HepG2 (cell line): ENCODE results near the gene RASSF4. TPM values are rescaled to one million over a fixed set of nuclear protein-coding genes. Genes with fewer than 3 reads are reported as not detected.

ENCODE experiments used
- ATAC-seq: fragments of 200-7000 bp; cut with Tn5 transposase; 3 replicates; pipeline ENCODE4 v1.9.1; 2020; ENCODE audit warnings: mild to moderate bottlenecking, moderate library complexity
- BruUV-seq: library from RNA; stranded (reverse); fragments of 400-500 nt; replicated peaks from 2 replicates; lab custom pipeline; 2021; lab: Mats Ljungman, UMichigan
- CTCF ChIA-PET: fragments of 300-600 bp; formaldehyde crosslinking; extraction: SDS; loops from one replicate; lab custom pipeline; 2021; ENCODE audit warnings: low total read pairs, inconsistent platforms, low intra/inter-chr PET ratio; lab: Yijun Ruan, JAX
- POLR2A ChIA-PET: fragments of 350-600 bp; sonication (Branson Sonifier 250); formaldehyde crosslinking; loops from one replicate; lab custom pipeline; 2020; ENCODE audit warnings: antibody characterized with exemption, inconsistent platforms; lab: Yijun Ruan, JAX
- DNase-seq: peaks from one replicate; pipeline ENCODE4 v3.0.0-alpha.2; 2015; ENCODE audit warnings: low spot score
- FAIRE-seq: peaks from 3 replicates; lab custom pipeline; 2011; peaks lifted over from hg19 to GRCh38; lab: Jason Lieb, UNC
- H2AFZ ChIP-seq: one replicate; pipeline ENCODE4 v1.6.1; 2011; ENCODE audit warnings: low read length, inconsistent platforms
- H3K27ac ChIP-seq: fragments of 300-600 bp; 3 replicates; pipeline ENCODE4 v1.8.0; 2011; ENCODE audit warnings: mixed run types, mild to moderate bottlenecking, mixed read lengths, low read length, inconsistent platforms; ENCODE audit not compliant: insufficient read depth; ENCODE audit errors: extremely low read length
- H3K27me3 ChIP-seq, 2 experiments: fragments of 200-600 bp in 1 of 2; 2 replicates in 1 of 2; 3 replicates in 1 of 2; pipeline versions ENCODE4 v1.6.0 to v1.8.0; 2011; ENCODE audit warnings: low read length in 2 of 2, mild to moderate bottlenecking in 2 of 2, moderate library complexity in 2 of 2, inconsistent platforms in 1 of 2; ENCODE audit not compliant: insufficient read depth in 2 of 2, control insufficient read depth in 1 of 2
- H3K36me3 ChIP-seq, 2 experiments: fragments of 200-600 bp in 1 of 2; replicated peaks in 1 of 2; 2 replicates in 1 of 2; 3 replicates in 1 of 2; pipeline versions ENCODE4 v1.5.1 to v1.8.0; 2011; ENCODE audit warnings: low read length in 2 of 2, inconsistent platforms in 1 of 2; ENCODE audit not compliant: insufficient read depth in 2 of 2, control insufficient read depth in 1 of 2
- H3K4me1 ChIP-seq: 2 replicates; pipeline ENCODE4 v1.5.1; 2012; ENCODE audit warnings: low read length, inconsistent platforms; ENCODE audit not compliant: insufficient read depth
- H3K4me2 ChIP-seq: 2 replicates; pipeline ENCODE4 v1.6.0; 2011; ENCODE audit warnings: low read depth, low read length, inconsistent platforms
- H3K4me3 ChIP-seq, 3 experiments: fragments of 200-600 bp in 1 of 3; sonication (generic), shearing (Covaris generic) in 1 of 3; replicated peaks in 1 of 3; 2 replicates each; pipeline ENCODE4 v1.5.1; 2011 to 2016; ENCODE audit warnings: low read length in 3 of 3, inconsistent platforms in 2 of 3, low read depth in 2 of 3, mild to moderate bottlenecking in 2 of 3, control low read depth in 1 of 3, mixed read lengths in 1 of 3; ENCODE audit not compliant: insufficient read depth in 1 of 3
- H3K79me2 ChIP-seq: one replicate; pipeline ENCODE4 v1.6.1; 2011; ENCODE audit warnings: low read length, inconsistent platforms; ENCODE audit not compliant: insufficient read depth
- H3K9ac ChIP-seq: 2 replicates; pipeline ENCODE4 v1.6.0; 2011; ENCODE audit warnings: mild to moderate bottlenecking, low read depth, low read length, inconsistent platforms; ENCODE audit not compliant: insufficient read depth
- H3K9me3 ChIP-seq: 2 replicates; pipeline ENCODE4 v1.5.1; 2012; ENCODE audit warnings: mild to moderate bottlenecking, low read length
- H4K20me1 ChIP-seq: 2 replicates; pipeline ENCODE4 v1.6.0; 2011; ENCODE audit warnings: inconsistent platforms, mild to moderate bottlenecking, low read length, moderate library complexity; ENCODE audit not compliant: insufficient read depth
- GFI1 ChIP-seq: sonication (generic); formaldehyde crosslinking; IDR thresholded peaks from 2 replicates; pipeline ENCODE4 v1.5.0; 2020; ENCODE audit warnings: missing genetic modification reagents, mild to moderate bottlenecking, borderline replicate concordance
- GPBP1L1 ChIP-seq: sonication (generic); formaldehyde crosslinking; IDR thresholded peaks from 2 replicates; pipeline ENCODE4 v1.5.0; 2020; ENCODE audit warnings: mild to moderate bottlenecking, missing genetic modification reagents
- MEF2D ChIP-seq: sonication (generic); formaldehyde crosslinking; IDR thresholded peaks from 2 replicates; pipeline ENCODE4 v1.5.1; 2020; ENCODE audit warnings: mild to moderate bottlenecking, missing genetic modification reagents
- REPIN1 ChIP-seq: sonication (generic); formaldehyde crosslinking; IDR thresholded peaks from 2 replicates; pipeline ENCODE4 v1.8.0; 2022; ENCODE audit warnings: missing genetic modification reagents, low read depth, mild to moderate bottlenecking, borderline replicate concordance
- SNRNP70 ChIP-seq: fragments of 200-400 bp; formaldehyde crosslinking; IDR thresholded peaks from 2 replicates; pipeline ENCODE4 v1.6.1; 2017; ENCODE audit warnings: mild to moderate bottlenecking, low read depth, low read length, moderate library complexity
- TIGD3 ChIP-seq: sonication (generic); formaldehyde crosslinking; IDR thresholded peaks from 2 replicates; pipeline ENCODE4 v1.5.1; 2020; ENCODE audit warnings: mild to moderate bottlenecking, missing genetic modification reagents, borderline replicate concordance
- TRIM24 ChIP-seq: sonication (generic); formaldehyde crosslinking; IDR thresholded peaks from 2 replicates; pipeline ENCODE4 v1.8.0; 2022; ENCODE audit warnings: mild to moderate bottlenecking, missing genetic modification reagents
- U2AF1 ChIP-seq: fragments of 200-400 bp; formaldehyde crosslinking; optimal IDR thresholded peaks from 2 replicates; pipeline ENCODE3; 2017; ENCODE audit warnings: mild to moderate bottlenecking, low read depth, low read length
- ZBTB3 ChIP-seq: sonication (generic); formaldehyde crosslinking; IDR thresholded peaks from 2 replicates; pipeline ENCODE4 v1.4.0; 2020; ENCODE audit warnings: low read depth, mild to moderate bottlenecking, moderate library complexity, missing genetic modification reagents, borderline replicate concordance
- ZFAT ChIP-seq: sonication (generic); formaldehyde crosslinking; conservative IDR thresholded peaks from 2 replicates; pipeline ENCODE4 v1.8.1; 2023; ENCODE audit warnings: missing genetic modification reagents, inconsistent platforms
- ZFP91 ChIP-seq: sonication (generic); formaldehyde crosslinking; IDR thresholded peaks from 2 replicates; pipeline ENCODE4 v1.9.0; 2022; ENCODE audit warnings: missing genetic modification reagents, mild to moderate bottlenecking, borderline replicate concordance
- ZMYM2 ChIP-seq: sonication (generic); formaldehyde crosslinking; IDR thresholded peaks from 2 replicates; pipeline ENCODE4 v1.8.0; 2022; ENCODE audit warnings: mild to moderate bottlenecking, missing genetic modification reagents
- ZNF33B ChIP-seq: sonication (generic); formaldehyde crosslinking; IDR thresholded peaks from 2 replicates; pipeline ENCODE4 v1.5.1; 2020; ENCODE audit warnings: mild to moderate bottlenecking, missing genetic modification reagents
- ZNF570 ChIP-seq: sonication (generic); formaldehyde crosslinking; IDR thresholded peaks from 2 replicates; pipeline ENCODE4 v1.4.0; 2020; ENCODE audit warnings: mild to moderate bottlenecking, missing genetic modification reagents, borderline replicate concordance
- WGBS: methylation state at CpG from one replicate; pipeline ENCODE4 v1.1.6; 2017; ENCODE audit warnings: low lambda C conversion rate; 5-methylcytosine and 5-hydroxymethylcytosine counted together
- in situ Hi-C: cut with HindIII; loops from 2 replicates; pipeline ENCODE4 v1.10.0; 2017; ENCODE audit warnings: low pct_unique_long_range_greater_than_20kb; ENCODE audit not compliant: extremely low pct_ligation_motif_present
- intact Hi-C: fragments of 100-400 bp; cut with micrococcal nuclease; formaldehyde crosslinking; loops from one replicate; pipeline ENCODE4 v1.10.0; 2022; ENCODE audit not compliant: unreplicated experiment
- polyA plus RNA-seq, 8 experiments: library from polyadenylated mRNA; depleted of rRNA in 3 of 8; stranded (reverse) in 7 of 8; unstranded in 1 of 8; fragments of >200 nt; fragmentation: Illumina TruSeq in 4 of 8; extraction: Trizol in 4 of 8; gene quantifications; 2 replicates each; pipeline versions ENCODE4 v1.2.1 to v1.2.3, GENCODE V29; 2011 to 2016; ENCODE audit warnings: low read depth in 4 of 8, missing spikeins in 1 of 8, mixed read lengths in 1 of 8; ENCODE audit not compliant: insufficient read depth in 1 of 8
- total RNA-seq, 5 experiments: library from RNA; depleted of rRNA; stranded (reverse); fragments of >200 nt; fragmentation: Illumina TruSeq; extraction: Trizol; gene quantifications; 2 replicates each; pipeline ENCODE4 v1.2.3, GENCODE V29; 2016; ENCODE audit warnings: low read depth in 1 of 5

Gene RASSF4
- total and polyA plus RNA-seq, 2 of the 13 experiments (the other 11 are each of a cell fraction or from before 2014, with no cell fraction given), result 34.0 to 51.7 TPM

- TF ChIP-seq GFI1 (CRISPR knock-in tag), result no peak
- peak; percentile 15; the same call in 1 of the 2 replicates for TF ChIP-seq ZBTB3 (CRISPR knock-in tag)
- TF ChIP-seq, all 625 proteins: peak for 154
Measured at GRCh38 chr10:44975431-44976331, 16.1 kb downstream of the RASSF4 start (continued).

- peak overlapping the region; percentile 90 for H3K4me2 ChIP-seq
- 78% methylated on average over 2 of the region's 9 CpGs for WGBS
- H3K79me2 ChIP-seq, result peaks cover 30% of the 10 kb centered on the region
- H3K9me3 ChIP-seq, result no peaks in the 10 kb centered on the region
- FAIRE-seq (no peak), ATAC-seq (no peak; the same call in 2 of the 3 replicates), DNase-seq (no peak)
- peak overlapping the region; percentile 97 for H3K27ac ChIP-seq
- ChIA-PET CTCF (interaction anchor here (3.8 kb wide), 1 partner anchor 44 kb away, joined by 64 read pairs; no protein-coding TSS in a partner anchor), POLR2A (interaction anchor here (1.0 to 12.6 kb wide), 12 partner anchors 14 to 65 kb away, joined by 4 to 863 read pairs (median 16); partner anchors contain the start of genes RASSF4, TMEM72 and ZNF22)
- H2AFZ ChIP-seq, result no peak overlapping the region
- no TSS peak for BruUV-seq
- H4K20me1 ChIP-seq, result peaks cover 40% of the 10 kb centered on the region
- H3K9ac ChIP-seq, result peak overlapping the region; percentile 95
- peaks cover 10 to 30% of the 10 kb centered on the region in 2 experiments; a peak in 4 of 5 replicates for H3K36me3 ChIP-seq
- no peaks in the 10 kb centered on the region; a peak in 1 of 5 replicates for H3K27me3 ChIP-seq
- H3K4me1 ChIP-seq, result peaks cover 64% of the 10 kb centered on the region
- intact Hi-C loops, result no loop called here
- peak overlapping the region; percentile 64 to 89 (median 78) for H3K4me3 ChIP-seq
- in situ Hi-C loops, result loop anchor here (5.0 kb wide), 1 partner anchor 44 kb away; no protein-coding TSS in a partner anchor
- TF ChIP-seq REPIN1 (no peak; the same call in 1 of the 2 replicates), TIGD3 (CRISPR knock-in tag) (peak; percentile 38), ZNF33B (no peak), MEF2D (peak; percentile 68; the same call in 1 of the 2 replicates), TRIM24 (no peak), ZMYM2 (CRISPR knock-in tag) (no peak), ZFAT (CRISPR knock-in tag) (no peak), U2AF1 (no peak), ZNF570 (CRISPR knock-in tag) (no peak), SNRNP70 (no peak), ZFP91 (CRISPR knock-in tag) (peak; percentile 69), GPBP1L1 (CRISPR knock-in tag) (no peak)
Measured at GRCh38 chr10:44976352-44977198, 17.0 kb downstream of the RASSF4 start.
